ENCODE data around the gene TMEM248.

GRCh38 chr7:66964411-66964810, 43.4 kb downstream of the TMEM248 start:
- TF ChIP-seq EP300 (conservative IDR thresholded peaks at IDR 0.05; ENCODE audit: poor library complexity, severe bottlenecking): no peak
- TF ChIP-seq CTCF (IDR thresholded peaks at IDR 0.05; ENCODE audit: poor library complexity, severe bottlenecking): no peak
- TF ChIP-seq EZH2 (IDR thresholded peaks at IDR 0.05; ENCODE audit: borderline replicate concordance, insufficient read depth, low read length, poor library complexity, severe bottlenecking): no peak
- TF ChIP-seq POLR2AphosphoS5 (IDR thresholded peaks at IDR 0.05): no peak
- no peak for TF ChIP-seq TAF1 (IDR thresholded peaks at IDR 0.05; ENCODE audit: low read depth)
- TF ChIP-seq RAD21 (conservative IDR thresholded peaks at IDR 0.05): no peak
- no peak for TF ChIP-seq MXI1 (conservative IDR thresholded peaks at IDR 0.05; ENCODE audit: poor library complexity, severe bottlenecking)
